Stimulated activated CD8-positive, alpha-beta memory T cell treated with anti-CD3 and anti-CD28 coated beads, Interleukin-2, amount 100 ng/mL, for 1 hour (primary cell): Measurements from ENCODE around the gene LAMB3.
"Not testable (repeated sequence)": the region's sequence is repeated elsewhere in the genome, so short reads cannot be mapped to it uniquely, and the experiment has no call there.

Source experiments
- DNase-seq, 2 donors: peaks; one replicate each; pipeline ENCODE4 v3.0.0-alpha.2; 2020; ENCODE audit warnings: low read depth in 2 of 2

LAMB3 gene

DNA sequence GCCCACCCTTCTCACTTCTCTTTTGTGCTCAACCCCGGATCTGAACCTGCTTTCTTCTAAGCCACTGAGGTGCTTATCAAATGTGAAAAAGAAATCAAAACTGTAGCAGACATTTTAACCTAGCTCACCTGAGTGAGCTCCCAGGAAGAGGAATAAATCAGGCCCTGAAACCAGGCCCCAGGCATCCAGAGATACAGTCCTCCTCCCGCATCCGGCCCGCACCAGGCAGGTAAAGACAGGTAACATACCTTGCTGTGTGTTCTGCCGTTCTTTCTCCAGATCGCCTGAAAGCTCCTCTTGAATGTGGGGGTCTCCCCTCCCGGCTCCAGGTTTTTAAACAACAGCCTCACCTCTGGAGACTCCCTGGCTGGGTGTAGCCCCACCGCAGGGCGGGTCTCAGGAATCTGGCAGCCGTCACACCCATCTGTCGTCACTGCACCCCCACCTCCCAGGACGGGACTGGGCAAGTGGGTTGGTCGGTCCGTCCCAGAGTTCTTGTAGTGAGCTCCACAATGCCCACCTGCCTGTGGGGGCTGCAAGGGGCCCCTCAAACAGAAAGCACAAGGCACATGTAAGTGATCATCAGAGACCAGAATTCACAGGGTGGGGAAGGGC lies at the start of gene LAMB3:
Gene LAMB3 (minus strand): TSS at position 305 of the 615 bp plus-strand sequence. CDS start 1,481 bp downstream, outside the sequence.
- DNase-seq: no peak

DNA sequence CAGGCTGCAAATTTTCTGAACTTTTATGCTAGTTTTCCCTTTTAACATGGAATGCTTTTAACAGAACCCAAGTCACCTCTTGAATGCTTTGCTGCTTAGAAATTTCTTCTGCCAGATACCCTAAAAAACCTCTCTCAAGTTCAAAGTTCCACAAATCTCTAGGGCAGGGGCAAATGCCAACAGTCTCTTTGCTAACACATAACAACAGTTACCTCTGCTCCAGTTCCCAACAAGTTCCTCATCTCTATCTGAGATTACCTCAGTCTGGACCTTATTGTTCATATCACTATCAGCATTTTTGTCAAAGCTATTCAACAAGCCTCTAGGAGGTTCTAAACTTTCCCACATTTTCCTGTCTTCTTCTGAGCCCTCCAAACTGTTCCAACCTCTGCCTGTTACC lies 48.5 kb upstream of the LAMB3 start:
- DNase-seq: not testable (repeated sequence)

DNA sequence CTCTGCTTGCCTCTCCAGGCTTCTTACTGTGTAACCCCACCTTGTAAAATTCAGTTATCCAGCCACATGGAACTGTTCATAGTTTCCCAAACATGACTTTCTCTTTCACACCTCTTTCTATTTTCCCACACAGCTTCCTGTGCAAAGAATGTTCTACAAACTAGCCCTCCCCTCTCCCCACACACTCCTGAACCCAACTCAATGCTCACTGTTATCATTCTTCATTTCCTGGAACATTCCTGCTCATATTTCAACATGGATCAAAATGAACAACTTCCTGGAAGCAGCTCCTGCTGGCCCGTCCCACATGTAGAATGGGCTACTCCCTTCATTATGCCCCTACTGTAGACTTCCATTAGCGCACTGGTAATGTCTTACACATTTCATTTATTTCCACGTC lies 44.9 kb upstream of the LAMB3 start:
- no peak for DNase-seq

DNA sequence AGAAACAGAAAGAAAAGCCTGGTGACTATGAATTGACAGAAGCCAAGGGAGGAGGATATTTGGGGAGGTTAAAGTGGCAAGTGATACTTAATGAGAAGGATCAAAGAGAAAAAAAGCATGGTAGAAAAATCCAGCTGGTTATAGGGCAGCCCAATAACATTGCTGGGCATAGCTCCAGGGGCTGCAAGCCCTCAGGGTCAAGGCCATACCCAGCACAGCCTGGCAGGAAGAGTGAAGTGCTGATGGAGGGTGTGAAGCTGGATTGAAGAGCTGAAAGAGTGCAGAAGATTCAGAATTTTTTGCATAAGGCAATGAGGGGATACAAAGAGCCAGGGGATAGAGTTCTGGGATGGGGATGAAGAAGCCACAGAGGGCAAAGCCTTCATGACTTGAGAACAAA lies 44.4 kb upstream of the LAMB3 start:
- no peak for DNase-seq

DNA sequence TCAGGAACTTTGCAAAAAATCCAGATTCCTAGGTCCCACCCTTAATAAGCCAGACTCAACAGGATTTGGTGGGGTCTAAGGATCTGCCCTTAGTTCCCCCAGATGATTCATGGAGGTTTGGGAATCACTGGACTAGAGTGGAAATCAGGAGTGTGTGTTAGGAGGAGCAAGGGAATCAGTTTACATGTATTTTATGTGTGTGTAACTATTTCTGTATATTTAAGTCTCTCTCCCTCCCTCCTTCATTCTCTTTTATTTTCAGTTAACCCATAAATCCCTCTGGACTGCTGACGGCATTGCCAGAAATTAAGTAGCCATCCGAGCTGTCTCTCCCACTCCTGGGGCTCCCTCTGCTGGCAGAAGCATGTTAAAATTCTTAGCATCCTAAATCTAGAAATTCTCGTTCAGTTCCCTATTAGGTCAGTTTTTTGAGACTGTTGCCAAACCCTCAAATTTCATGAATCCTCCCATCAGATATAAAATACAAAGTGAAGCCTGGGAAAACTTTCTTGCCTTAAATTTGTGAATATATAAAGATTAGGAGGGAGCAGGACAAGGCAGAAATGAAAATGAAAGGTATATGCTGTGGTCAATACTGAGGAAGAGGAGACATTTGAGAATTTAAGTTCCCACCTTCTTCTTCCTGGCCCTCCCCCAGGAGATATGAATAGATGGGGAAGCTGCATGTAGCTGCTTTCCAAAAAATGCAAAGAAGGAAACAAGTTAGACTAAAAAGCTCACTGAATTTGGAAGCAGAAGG lies 40.7 kb upstream of the LAMB3 start:
- peak; percentile 27 to 43 for DNase-seq

DNA sequence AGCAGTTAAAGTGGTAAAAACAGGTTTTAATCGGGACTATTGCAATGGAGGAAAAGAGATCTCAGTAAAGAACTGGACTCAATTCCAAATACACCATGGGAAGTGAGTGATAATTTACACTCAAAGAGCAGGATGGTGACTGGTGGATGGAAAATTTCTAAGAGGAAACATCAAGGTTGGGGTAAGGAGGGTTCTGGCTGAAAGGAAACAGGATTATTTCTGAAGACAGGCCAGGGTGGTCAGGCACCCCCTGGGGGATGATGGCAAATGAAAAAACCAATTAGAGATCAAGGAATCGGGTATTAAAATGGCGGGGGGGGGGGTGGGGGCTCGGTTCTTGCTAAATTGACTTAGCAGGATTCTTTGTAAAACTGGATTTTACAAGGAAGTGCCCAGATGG lies 40.1 kb upstream of the LAMB3 start:
- DNase-seq: no peak

DNA sequence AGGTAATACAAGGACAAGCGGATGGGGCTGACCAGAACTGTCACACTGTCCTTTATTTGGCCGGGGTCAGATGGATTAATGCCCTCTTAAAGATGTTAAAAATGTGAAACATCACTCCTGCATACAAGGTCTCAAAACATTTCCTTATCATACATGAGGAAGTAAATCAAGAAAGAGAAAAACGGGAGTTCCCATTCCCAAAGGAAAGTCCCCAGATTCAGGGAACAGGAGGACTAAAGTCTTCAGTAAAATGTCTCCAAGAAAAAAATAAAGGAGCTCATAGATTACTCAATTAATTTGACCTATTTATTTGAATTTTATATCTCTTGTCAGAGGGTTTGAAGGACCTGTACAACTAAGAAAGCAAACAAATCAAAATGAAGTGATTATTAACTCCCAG lies 39.0 kb upstream of the LAMB3 start:
- no peak for DNase-seq

DNA sequence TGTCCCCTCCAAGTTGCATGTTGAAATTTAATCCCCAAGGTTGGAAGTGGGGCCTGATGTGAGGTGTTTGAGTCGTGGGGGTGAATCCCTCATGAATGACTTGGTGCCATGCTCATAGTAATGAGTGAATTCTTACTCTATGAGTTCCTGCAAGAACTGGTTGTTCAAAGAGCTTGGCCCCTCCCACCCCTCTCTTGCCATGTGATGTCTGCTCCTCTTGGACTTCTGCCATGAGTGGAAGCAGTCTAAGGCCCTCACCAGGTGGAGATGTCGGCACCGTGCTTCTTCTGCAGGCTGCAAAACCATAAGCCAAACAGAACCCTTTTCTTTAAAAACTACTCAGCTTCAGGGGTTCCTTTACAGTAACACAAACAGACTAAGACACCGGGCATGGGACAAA lies 37.3 kb upstream of the LAMB3 start:
- no peak for DNase-seq

DNA sequence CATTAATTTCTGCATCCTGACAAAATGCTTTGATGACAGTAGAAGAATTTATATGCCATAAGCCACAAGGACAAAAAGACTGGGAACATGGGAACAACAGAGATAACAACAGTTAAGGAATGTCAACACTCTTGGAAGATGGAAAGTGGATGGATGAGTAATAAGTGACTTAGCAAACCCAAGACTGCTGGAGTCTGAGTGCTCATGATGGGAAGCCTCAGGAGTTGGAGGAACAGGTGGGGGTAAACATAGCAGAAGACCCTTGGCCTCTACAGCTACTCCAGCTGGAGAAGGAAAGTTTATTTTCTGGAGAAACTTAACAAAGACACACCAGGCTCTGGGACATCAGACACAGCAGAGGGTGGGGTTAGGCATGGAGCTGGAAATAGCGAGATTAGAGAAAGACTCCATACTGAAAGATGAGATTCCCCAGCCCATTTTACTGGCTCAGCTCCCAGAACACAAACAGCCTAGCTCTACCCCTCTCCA lies 36.6 kb upstream of the LAMB3 start:
- no peak for DNase-seq

DNA sequence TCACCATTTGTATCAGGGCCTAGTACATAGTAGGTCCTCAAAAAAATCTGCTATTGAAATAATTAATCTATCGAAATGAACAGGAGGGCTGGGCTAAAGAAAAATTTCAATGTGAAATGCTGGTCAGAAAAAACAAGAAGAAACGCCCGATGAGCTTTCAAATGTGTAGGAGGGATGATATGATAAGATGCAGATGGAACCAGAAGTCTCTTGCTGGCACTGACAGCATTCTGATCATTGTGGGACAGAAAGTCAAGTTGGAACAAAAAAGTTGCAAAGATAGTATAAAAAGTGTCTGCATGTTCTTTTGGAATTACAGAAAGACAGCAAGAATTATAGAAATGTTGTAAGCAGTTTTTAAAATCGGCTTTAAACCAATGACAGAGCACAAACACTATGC lies 34.1 kb upstream of the LAMB3 start:
- no peak for DNase-seq

DNA sequence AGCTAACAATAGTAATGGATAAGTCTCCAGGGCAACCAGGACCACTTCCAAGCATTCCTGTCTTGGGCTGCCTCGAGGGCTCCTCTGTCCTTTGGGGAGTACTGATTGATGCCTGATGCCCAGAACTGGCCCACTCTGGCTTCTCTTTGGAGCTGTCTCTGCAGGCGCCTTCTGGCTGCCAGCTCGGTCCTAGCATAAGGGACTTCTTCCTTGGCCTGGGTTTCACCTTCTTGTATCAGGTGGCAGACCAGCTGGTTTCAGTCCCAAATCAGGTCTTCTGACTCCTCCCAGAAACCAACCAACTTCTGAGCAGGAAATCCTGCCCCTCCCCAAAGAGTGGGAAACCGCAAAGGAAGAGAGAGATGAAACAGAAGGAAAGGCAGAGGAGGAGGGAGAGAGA lies 33.6 kb upstream of the LAMB3 start:
- no peak for DNase-seq

DNA sequence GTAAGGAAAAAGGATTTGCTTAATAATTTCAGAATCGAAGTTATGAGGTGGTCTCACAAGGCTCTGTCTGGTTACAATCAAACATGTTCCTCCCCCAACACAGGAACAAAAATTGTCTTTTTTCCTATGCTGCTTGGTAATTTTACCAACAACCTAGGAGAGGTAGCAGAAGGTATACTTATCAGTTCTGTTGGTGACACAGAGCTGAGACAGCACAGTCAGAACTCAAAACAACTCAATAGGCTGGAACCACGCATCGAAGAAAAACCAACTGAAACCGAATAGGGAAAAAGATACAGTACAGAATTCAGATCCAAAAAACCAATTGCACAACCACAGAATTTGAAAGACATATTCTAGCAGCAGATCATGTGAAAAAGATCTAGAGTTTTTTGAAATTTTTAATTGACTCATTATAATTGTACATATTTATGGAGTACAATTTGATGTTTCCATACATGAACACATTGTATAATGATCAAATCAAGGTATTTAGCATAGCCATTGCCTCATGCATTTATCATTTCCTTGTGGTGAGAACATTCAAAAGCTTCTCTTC lies 26.8 kb upstream of the LAMB3 start:
- no peak for DNase-seq

DNA sequence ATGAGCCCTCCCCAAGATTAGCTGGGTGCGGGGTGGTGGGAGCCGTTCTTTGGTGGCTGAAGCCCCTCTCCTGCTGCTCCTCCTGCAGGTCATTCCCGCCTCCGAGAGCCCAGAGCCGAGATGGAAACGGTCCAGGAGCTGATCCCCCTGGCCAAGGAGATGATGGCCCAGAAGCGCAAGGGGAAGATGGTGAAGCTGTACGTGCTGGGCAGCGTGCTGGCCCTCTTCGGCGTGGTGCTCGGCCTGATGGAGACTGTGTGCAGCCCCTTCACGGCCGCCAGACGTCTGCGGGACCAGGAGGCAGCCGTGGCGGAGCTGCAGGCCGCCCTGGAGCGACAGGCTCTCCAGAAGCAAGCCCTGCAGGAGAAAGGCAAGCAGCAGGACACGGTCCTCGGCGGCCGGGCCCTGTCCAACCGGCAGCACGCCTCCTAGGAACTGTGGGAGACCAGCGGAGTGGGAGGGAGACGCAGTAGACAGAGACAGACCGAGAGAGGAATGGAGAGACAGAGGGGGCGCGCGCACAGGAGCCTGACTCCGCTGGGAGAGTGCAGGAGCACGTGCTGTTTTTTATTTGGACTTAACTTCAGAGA lies 23.4 kb upstream of the LAMB3 start:
- no peak for DNase-seq

DNA sequence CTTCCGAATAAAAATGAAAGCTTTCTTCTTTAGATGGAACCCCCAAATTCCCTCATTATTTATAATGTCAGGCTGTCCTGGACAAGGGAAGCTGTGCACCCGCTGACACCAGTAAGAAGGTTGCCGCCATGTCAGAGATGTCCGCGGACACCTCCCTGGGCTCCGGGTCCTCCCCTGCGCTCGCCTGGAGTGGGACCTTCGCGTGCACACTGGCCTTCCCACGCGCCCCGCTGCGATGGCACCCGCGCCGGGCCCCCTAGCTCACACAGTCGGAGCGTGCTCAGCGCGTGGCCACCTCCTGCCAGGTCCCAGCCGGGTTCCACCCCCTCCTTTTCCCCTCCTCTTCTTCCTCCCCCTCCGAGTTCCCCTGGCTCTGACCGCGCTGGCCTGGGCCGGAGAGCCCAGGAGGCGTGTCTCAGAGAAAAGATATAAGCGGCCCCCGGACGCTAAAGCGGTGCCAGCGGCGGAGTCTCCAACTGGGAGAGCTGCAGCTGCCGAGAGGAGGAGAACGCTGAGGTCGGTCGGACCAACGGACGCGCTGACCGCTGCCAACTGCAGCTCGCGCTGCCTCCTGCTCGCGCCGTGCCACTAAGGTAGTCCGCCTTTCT lies 22.8 kb upstream of the LAMB3 start, which contains the start of gene G0S2:
Gene G0S2 (plus strand): TSS at position 456 of the 608 bp plus-strand sequence. CDS start 273 bp downstream, outside the sequence.
- DNase-seq: no peak

DNA sequence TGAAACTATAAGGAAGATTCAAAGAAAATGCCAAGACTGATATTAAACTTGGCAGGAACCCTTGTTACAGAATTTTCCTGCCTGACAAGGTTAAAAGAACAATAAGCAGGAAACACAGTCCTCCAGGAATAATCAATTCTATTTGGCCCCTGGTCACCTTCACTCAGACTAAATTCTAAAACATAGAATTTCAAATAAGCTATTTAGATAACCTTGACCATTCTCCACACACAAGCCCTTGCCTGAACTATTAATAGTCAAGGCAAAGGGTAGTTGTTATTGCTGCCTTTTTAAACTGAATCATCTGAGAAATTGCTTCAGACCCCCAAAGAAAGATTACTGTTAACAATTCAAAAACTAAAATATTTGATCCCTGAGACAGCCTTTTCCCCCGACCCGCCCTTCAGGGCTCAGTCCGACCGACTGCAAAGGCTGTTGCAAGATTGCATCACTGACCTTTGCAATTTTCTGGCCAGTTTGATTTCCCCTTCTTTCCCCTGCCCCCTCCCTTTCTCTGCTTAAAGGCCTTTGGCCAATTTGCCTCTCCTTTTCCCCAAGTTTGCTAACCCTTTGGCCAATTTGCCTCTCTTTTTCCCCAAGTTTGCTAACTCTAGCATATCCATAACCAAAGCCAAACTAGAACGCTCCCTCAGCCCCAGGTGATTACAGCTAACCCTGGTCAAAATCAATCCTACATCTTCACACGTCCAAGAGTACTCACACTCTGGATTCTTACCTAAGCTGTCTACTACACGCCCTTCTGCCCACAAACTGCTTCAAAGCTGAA lies 21.6 kb upstream of the LAMB3 start:
- DNase-seq: no peak

DNA sequence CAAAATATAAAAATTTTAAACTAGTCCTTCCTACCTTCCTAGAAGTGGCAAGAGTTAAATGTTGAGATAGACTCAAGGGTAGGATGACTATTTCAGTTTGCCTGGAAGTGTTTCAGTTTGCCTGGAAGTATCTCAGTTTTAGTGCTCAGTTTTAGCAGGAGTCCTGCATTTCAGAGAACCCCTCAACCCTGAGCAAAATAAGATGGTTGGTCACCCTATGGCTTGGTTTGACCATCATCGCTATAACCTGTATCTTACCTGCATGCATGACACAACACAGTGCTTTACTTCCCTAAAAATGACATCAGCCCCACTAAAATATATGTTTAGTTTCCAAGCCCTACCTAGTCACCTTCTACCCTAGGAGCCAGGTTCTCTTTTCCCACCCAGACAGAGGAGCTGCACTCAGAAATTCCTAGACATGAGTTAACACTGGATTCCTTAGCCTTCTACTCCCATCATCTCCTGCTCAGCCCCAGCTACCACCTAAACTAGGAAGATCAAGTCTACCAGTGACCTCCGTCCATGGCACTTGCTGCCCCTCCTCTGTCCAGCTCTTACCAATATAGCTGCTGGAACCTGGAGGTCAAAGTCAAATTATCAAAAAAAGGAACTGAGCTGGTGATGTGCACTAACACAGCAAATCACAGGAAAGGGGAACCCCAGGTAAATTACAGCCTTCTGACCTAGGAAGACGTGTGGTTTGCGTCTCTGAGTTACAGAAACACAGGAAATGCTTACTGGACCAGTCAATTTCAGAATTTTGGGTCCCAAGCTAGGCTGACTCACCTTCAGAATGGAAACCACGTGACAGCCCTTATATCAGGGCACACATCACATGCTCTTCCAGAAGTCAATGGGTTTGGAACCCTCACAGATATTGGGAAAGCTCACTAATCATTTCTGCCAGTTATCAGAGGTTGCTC lies 20.7 kb upstream of the LAMB3 start:
- no peak for DNase-seq

DNA sequence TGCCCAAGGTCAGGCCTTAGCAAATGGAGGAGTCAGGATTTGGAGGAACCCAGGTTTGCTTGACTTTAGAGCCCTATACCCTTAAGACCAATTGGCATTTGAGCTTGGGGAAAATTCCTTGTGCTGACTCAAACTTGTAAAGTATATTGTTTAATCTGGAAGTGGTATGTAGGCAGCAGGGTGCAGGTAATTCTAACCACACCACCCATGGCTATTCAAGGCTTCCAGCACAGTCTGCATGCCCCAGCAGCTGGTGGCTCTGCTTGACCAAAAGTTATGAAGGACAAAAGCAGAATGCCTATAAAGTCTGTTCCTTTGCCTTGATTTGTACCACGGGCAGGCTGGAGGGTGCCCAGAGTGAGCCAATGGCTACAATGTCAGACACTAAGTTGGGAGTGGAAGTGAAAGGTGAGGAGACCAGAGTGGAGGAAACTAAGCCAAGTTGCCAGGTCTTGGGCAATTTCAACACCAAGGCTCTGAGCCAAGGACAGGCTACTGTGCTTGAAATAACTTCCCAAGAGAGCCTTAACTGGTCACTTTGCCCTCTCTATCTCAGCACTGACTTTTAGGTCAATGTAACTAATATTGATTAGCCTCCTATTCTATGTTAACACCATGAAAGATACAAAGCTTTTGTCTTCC lies 18.3 kb upstream of the LAMB3 start:
- DNase-seq: no peak

DNA sequence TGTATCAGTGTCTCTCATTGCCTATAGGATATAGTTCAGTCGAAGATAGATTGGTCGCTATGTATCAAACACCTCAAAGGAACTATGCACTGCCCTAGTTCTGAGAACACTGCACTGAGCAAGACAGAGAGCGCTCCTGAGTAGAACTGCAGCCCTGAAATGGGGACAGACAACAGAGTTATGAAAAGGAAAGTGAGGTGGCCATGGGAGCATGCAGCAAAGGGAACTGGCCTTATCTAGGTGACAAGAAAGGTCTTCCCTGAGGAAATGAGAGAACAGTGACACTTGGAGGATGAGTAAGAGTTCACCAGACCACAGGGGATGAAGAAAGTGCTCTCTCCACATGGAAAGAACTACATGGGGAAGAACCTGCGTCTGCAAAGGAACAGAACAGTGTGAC lies 15.5 kb upstream of the LAMB3 start:
- DNase-seq: no peak

DNA sequence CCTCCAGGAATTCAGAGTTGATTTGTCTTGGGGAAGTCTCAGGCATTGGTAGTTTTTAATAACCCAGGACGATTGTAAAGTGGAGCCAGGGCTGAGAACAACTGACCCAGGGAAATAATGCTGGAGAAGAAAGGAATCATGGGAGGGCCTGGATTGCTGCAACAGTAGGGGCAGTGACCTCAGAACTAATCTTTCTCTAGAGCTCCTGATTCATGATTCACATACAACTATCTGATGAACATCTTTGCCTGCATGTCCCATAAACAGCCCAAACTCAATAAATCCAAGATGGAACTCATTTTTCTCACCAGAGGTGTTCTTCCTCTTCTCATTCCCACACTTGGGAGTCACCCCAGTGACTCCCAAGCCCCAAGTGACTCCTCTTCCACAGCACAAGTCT lies 14.9 kb upstream of the LAMB3 start:
- no peak for DNase-seq

DNA sequence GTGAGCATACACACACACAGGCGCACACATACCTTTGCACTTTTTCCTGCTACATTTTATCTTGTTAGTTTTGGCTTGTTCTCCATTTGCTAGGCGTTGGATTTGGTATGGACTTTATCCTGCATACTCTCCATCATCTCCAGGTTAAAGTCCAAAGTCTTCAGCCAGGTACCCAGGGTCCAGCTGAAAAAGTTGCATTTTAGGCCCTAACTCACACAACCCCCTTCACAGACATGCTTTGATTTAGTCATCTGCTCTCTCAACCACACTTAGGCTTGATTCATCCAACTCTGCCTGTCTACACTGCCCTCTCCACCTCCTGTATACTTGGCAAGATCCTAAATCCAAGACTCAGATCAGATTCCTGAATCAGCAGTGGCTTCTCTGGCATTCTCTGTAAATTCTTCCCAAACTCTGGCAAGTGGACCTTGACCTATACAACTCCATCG lies 10.7 kb upstream of the LAMB3 start:
- no peak for DNase-seq
